Measurements from ENCODE around the gene LYRM9. TPM values are rescaled to one million over a fixed set of nuclear protein-coding genes. Genes with fewer than 3 reads are reported as not detected.

Gene LYRM9
- total RNA-seq, 2 donors from 2014 or later = 5.8 to 8.3 TPM

- Mint-ChIP-seq H3K27ac (no peak overlapping the region), H3K4me1 (peaks cover 5% of the 10 kb centered on the region), H3K4me3 (no peak overlapping the region), H3K27me3 (ENCODE audit: insufficient read depth) (peaks cover 9% of the 10 kb centered on the region), H3K9me3 (no peaks in the 10 kb centered on the region), H3K36me3 (ENCODE audit: low read depth) (no peaks in the 10 kb centered on the region)
- WGBS, 2 experiments (ENCODE audit: insufficient coverage in 1 of 2, insufficient read length in 1 of 2) = 100% methylated on average over 2 of the region's 2 CpGs; no CpG with 5 or more reads in 1 of the 2 experiments
- no peaks in the 10 kb centered on the region for H3K36me3 ChIP-seq (ENCODE audit: control insufficient read depth, insufficient read depth, low read length)
- no peaks in the 10 kb centered on the region for H3K4me1 ChIP-seq (ENCODE audit: control insufficient read depth, insufficient read depth, low read length)
- no peak for DNase-seq
- H3K27me3 ChIP-seq (ENCODE audit: control insufficient read depth, insufficient read depth, low read length, poor library complexity, severe bottlenecking) = no peaks in the 10 kb centered on the region
- no peak overlapping the region for H3K9ac ChIP-seq (ENCODE audit: extremely low read depth, low read length, poor library complexity, severe bottlenecking)
- no peak overlapping the region for H3K27ac ChIP-seq (ENCODE audit: low read depth, low read length)
- no peak for TF ChIP-seq CTCF (conservative IDR thresholded peaks at IDR 0.05)
- peaks cover under 1% of the 10 kb centered on the region for H3K9me3 ChIP-seq (ENCODE audit: control insufficient read depth, low read length)
- no peak overlapping the region for H3K4me3 ChIP-seq (ENCODE audit: low read length)
Measured at GRCh38 chr17:27927781-27928180, 34.6 kb upstream of the LYRM9 start.

GRCh38 chr17:27921599-27921998 is 28.4 kb upstream of the LYRM9 start:
- 91% methylated on average over 2 of the region's 3 CpGs; no CpG with 5 or more reads in 1 of the 2 experiments for WGBS, 2 experiments (ENCODE audit: insufficient coverage in 1 of 2, insufficient read length in 1 of 2)
- H3K9me3 ChIP-seq (ENCODE audit: control insufficient read depth, low read length) = no peaks in the 10 kb centered on the region
- no peaks in the 10 kb centered on the region for H3K4me1 ChIP-seq (ENCODE audit: control insufficient read depth, insufficient read depth, low read length)
- no peak overlapping the region for H3K27ac Mint-ChIP-seq
- no peak overlapping the region for H3K27ac ChIP-seq (ENCODE audit: low read depth, low read length)
- H3K4me3 Mint-ChIP-seq = no peak overlapping the region
- H3K36me3 ChIP-seq (ENCODE audit: control insufficient read depth, insufficient read depth, low read length) = no peaks in the 10 kb centered on the region
- TF ChIP-seq CTCF (conservative IDR thresholded peaks at IDR 0.05) = no peak
- H3K9ac ChIP-seq (ENCODE audit: extremely low read depth, low read length, poor library complexity, severe bottlenecking) = no peak overlapping the region
- H3K4me1 Mint-ChIP-seq = peaks cover 1% of the 10 kb centered on the region
- H3K4me3 ChIP-seq (ENCODE audit: low read length) = no peak overlapping the region
- no peaks in the 10 kb centered on the region for H3K9me3 Mint-ChIP-seq
- peaks cover 27% of the 10 kb centered on the region for H3K27me3 ChIP-seq (ENCODE audit: control insufficient read depth, insufficient read depth, low read length, poor library complexity, severe bottlenecking)
- H3K36me3 Mint-ChIP-seq (ENCODE audit: low read depth) = no peaks in the 10 kb centered on the region
- no peak for DNase-seq
- H3K27me3 Mint-ChIP-seq (ENCODE audit: insufficient read depth) = peaks cover 38% of the 10 kb centered on the region

GRCh38 chr17:27921077-27921476 is 27.9 kb upstream of the LYRM9 start:
- Histone ChIP-seq H3K4me1 (ENCODE audit: control insufficient read depth, insufficient read depth, low read length) (peaks cover 3% of the 10 kb centered on the region), H3K27ac (ENCODE audit: low read depth, low read length) (no peak overlapping the region), H3K4me3 (ENCODE audit: low read length) (no peak overlapping the region), H3K9me3 (ENCODE audit: control insufficient read depth, low read length) (no peaks in the 10 kb centered on the region), H3K36me3 (ENCODE audit: control insufficient read depth, insufficient read depth, low read length) (no peaks in the 10 kb centered on the region), H3K27me3 (ENCODE audit: control insufficient read depth, insufficient read depth, low read length, poor library complexity, severe bottlenecking) (peaks cover 32% of the 10 kb centered on the region), H3K9ac (ENCODE audit: extremely low read depth, low read length, poor library complexity, severe bottlenecking) (no peak overlapping the region)
- 82 to 94% methylated on average over 4 to 5 of the region's 5 CpGs for WGBS, 2 experiments (ENCODE audit: insufficient coverage in 1 of 2, insufficient read length in 1 of 2)
- Mint-ChIP-seq H3K27me3 (ENCODE audit: insufficient read depth) (peaks cover 44% of the 10 kb centered on the region), H3K4me1 (peaks cover 5% of the 10 kb centered on the region), H3K36me3 (ENCODE audit: low read depth) (no peaks in the 10 kb centered on the region), H3K9me3 (no peaks in the 10 kb centered on the region), H3K27ac (no peak overlapping the region), H3K4me3 (no peak overlapping the region)
- TF ChIP-seq CTCF (conservative IDR thresholded peaks at IDR 0.05) = no peak
- no peak for DNase-seq

All from endodermal cell (in vitro differentiated cells).